Stomach smooth muscle (tissue), 2 donors: ENCODE results near the gene CACNB2.
A peak's percentile ranks its signal among the peaks of the same experiment; 100 is the strongest.
"Not testable (repeated sequence)": the region's sequence is repeated elsewhere in the genome, so short reads cannot be mapped to it uniquely, and the experiment has no call there.

ENCODE experiments used
- H3K27ac ChIP-seq: one replicate; pipeline ENCODE4 v1.7.0; 2013; ENCODE audit warnings: mild to moderate bottlenecking, low read length, inconsistent platforms
- H3K27me3 ChIP-seq, 2 donors: one replicate each; pipeline ENCODE4 v1.7.0; 2013; ENCODE audit warnings: low read length in 2 of 2; ENCODE audit not compliant: insufficient read depth in 2 of 2, control insufficient read depth in 1 of 2
- H3K36me3 ChIP-seq, 2 donors: one replicate each; pipeline ENCODE4 v1.7.0; 2013; ENCODE audit warnings: low read length in 2 of 2; ENCODE audit not compliant: control insufficient read depth in 2 of 2, insufficient read depth in 2 of 2
- H3K4me1 ChIP-seq: one replicate; pipeline ENCODE4 v1.7.0; 2013; ENCODE audit warnings: low read length; ENCODE audit not compliant: control insufficient read depth, insufficient read depth
- H3K4me3 ChIP-seq, 2 donors: one replicate each; pipeline ENCODE4 v1.7.0; 2013; ENCODE audit warnings: low read length in 2 of 2
- H3K9ac ChIP-seq, 2 donors: one replicate each; pipeline ENCODE4 v1.7.0; 2013; ENCODE audit warnings: low read length in 2 of 2, mild to moderate bottlenecking in 1 of 2
- H3K9me3 ChIP-seq, 2 donors: one replicate each; pipeline ENCODE4 v1.7.0; 2013; ENCODE audit warnings: low read length in 2 of 2; ENCODE audit not compliant: control insufficient read depth in 2 of 2
- donor health status: healthy.
- donor health status: Pancreatic carcinoma.

The CACNB2 gene

GRCh38 chr10:18164748-18165361, 24.6 kb downstream of the CACNB2 start:
- Histone ChIP-seq H3K36me3 (no peaks in the 10 kb centered on the region), H3K27ac (peak overlapping the region; percentile 62), H3K9me3 (no peaks in the 10 kb centered on the region)

GRCh38 chr10:18178854-18179483, 38.7 kb downstream of the CACNB2 start:
- Histone ChIP-seq H3K4me1 (peaks cover 41% of the 10 kb centered on the region), H3K9ac (peak overlapping the region; percentile 55 to 75), H3K9me3 (no peaks in the 10 kb centered on the region), H3K36me3 (no peaks in the 10 kb centered on the region), H3K27me3 (no peaks in the 10 kb centered on the region), H3K27ac (peak overlapping the region; percentile 94), H3K4me3 (peak overlapping the region; percentile 20 to 55)

More at GRCh38 chr10:18164748-18165361, 24.6 kb downstream of the CACNB2 start:
- H3K4me3 ChIP-seq: peak overlapping the region; percentile 3 to 41
- H3K27me3 ChIP-seq: no peaks in the 10 kb centered on the region
- peak overlapping the region in 1 of 2 donors; percentile 13 for H3K9ac ChIP-seq
- H3K4me1 ChIP-seq: peaks cover 19% of the 10 kb centered on the region

- Histone ChIP-seq H3K9me3 (no peaks in the 10 kb centered on the region), H3K36me3 (no peaks in the 10 kb centered on the region), H3K9ac (peak overlapping the region; percentile 72 to 75), H3K27ac (peak overlapping the region; percentile 94), H3K27me3 (no peaks in the 10 kb centered on the region), H3K4me3 (peak overlapping the region; percentile 41 to 45), H3K4me1 (peaks cover 45% of the 10 kb centered on the region)
Measured at GRCh38 chr10:18179891-18180290, 39.7 kb downstream of the CACNB2 start.

GRCh38 chr10:18181382-18181781, 41.2 kb downstream of the CACNB2 start:
- H3K9ac ChIP-seq, H3K4me3 ChIP-seq, H3K36me3 ChIP-seq, H3K9me3 ChIP-seq, H3K27me3 ChIP-seq: not testable (repeated sequence)
- peaks cover 55% of the 10 kb centered on the region for H3K4me1 ChIP-seq
- peak overlapping the region; percentile 94 for H3K27ac ChIP-seq

- H3K9ac ChIP-seq: no peak overlapping the region
- no peaks in the 10 kb centered on the region for H3K27me3 ChIP-seq
- peak overlapping the region; percentile 58 for H3K27ac ChIP-seq
- no peaks in the 10 kb centered on the region for H3K36me3 ChIP-seq
- peaks cover 28% of the 10 kb centered on the region for H3K4me1 ChIP-seq
- H3K9me3 ChIP-seq: no peaks in the 10 kb centered on the region
- no peak overlapping the region for H3K4me3 ChIP-seq
Measured at GRCh38 chr10:18185621-18186020, 45.4 kb downstream of the CACNB2 start.

- Histone ChIP-seq H3K9ac (no peak overlapping the region), H3K4me1 (peaks cover 12% of the 10 kb centered on the region), H3K27ac (no peak overlapping the region), H3K4me3 (no peak overlapping the region), H3K9me3 (no peaks in the 10 kb centered on the region), H3K36me3 (no peaks in the 10 kb centered on the region), H3K27me3 (no peaks in the 10 kb centered on the region)
Measured at GRCh38 chr10:18190840-18191239, 50.6 kb downstream of the CACNB2 start.

- no peak overlapping the region for H3K9ac ChIP-seq
- H3K27me3 ChIP-seq: no peaks in the 10 kb centered on the region
- H3K27ac ChIP-seq: peak overlapping the region; percentile 41
- H3K9me3 ChIP-seq: no peaks in the 10 kb centered on the region
- no peak overlapping the region for H3K4me3 ChIP-seq
- H3K4me1 ChIP-seq: peaks cover 19% of the 10 kb centered on the region
- H3K36me3 ChIP-seq: no peaks in the 10 kb centered on the region
Measured at GRCh38 chr10:18194634-18195033, 54.4 kb downstream of the CACNB2 start.

- Histone ChIP-seq H3K4me1 (peaks cover 19% of the 10 kb centered on the region), H3K9ac (no peak overlapping the region), H3K27me3 (no peaks in the 10 kb centered on the region), H3K4me3 (peak overlapping the region in 1 of 2 donors; percentile 52), H3K9me3 (no peaks in the 10 kb centered on the region), H3K27ac (peak overlapping the region; percentile 63), H3K36me3 (no peaks in the 10 kb centered on the region)
Measured at GRCh38 chr10:18195060-18195799, 55.0 kb downstream of the CACNB2 start.

- Histone ChIP-seq H3K4me3 (no peak overlapping the region), H3K36me3 (no peaks in the 10 kb centered on the region), H3K9me3 (no peaks in the 10 kb centered on the region), H3K27me3 (no peaks in the 10 kb centered on the region), H3K4me1 (peaks cover 19% of the 10 kb centered on the region), H3K9ac (peak overlapping the region; percentile 12 to 13), H3K27ac (peak overlapping the region; percentile 74)
Measured at GRCh38 chr10:18196806-18197550, 56.8 kb downstream of the CACNB2 start.

GRCh38 chr10:18197706-18198105, 57.5 kb downstream of the CACNB2 start:
- H3K4me1 ChIP-seq: peaks cover 22% of the 10 kb centered on the region
- peak overlapping the region; percentile 74 for H3K27ac ChIP-seq

More at GRCh38 chr10:18197706-18198105, 57.5 kb downstream of the CACNB2 start:
- H3K36me3 ChIP-seq: no peaks in the 10 kb centered on the region
- no peaks in the 10 kb centered on the region for H3K9me3 ChIP-seq
- H3K27me3 ChIP-seq: no peaks in the 10 kb centered on the region
- no peak overlapping the region for H3K4me3 ChIP-seq
- no peak overlapping the region for H3K9ac ChIP-seq
